HG03439 (cell line): ENCODE data around the gene RENBP.

ENCODE experiments used
- ATAC-seq: cut with Tn5 transposase; IDR thresholded peaks from one replicate; pipeline ENCODE4 v1.9.1; 2021; ENCODE audit warnings: mild to moderate bottlenecking, moderate library complexity; ENCODE audit not compliant: unreplicated experiment

Gene RENBP

GRCh38 chrX:153901753-153902140 lies 42.7 kb downstream of the RENBP start:
- ATAC-seq = no peak

- no peak for ATAC-seq
Observed at GRCh38 chrX:153900831-153901752, 43.4 kb downstream of the RENBP start.

DNA sequence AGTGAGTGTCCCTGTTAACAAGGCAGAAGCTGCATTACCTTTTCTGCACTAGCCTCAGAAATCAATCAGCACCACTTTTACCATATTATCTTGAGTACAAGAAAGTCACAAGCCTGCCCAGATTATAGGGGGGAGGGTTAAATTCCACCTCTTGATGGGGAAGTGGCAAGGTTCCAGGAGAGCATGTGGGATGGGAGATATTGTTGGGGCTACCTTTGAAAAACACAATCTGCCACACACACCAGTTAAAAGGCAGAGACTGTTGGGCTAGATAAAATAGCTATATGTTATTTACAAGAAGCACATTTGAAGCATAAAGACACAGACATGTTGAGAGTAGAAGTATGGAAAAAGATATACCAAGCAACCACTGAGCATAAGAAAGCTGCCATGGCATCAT lies 46.5 kb downstream of the RENBP start:
- no peak for ATAC-seq

DNA sequence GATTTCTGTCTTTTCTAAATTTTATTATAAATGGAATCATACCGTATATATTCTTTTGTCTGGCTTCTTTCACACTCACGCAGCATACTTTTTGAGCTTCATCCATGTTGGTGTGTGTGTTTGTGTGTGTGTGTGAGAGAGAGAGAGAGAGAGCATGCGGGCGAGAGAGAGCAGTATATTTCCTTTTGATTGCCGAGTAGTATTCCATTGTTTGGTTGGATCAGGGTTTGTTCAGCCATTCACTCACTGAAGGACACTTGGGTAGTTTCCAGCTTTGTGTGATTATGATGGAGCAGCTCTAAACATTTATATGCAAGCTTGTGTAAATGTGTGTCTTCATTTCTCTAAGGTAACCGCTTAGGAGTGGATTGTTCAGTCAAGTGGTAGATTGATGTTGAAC lies 55.3 kb downstream of the RENBP start:
- ATAC-seq = no peak

- no peak for ATAC-seq
Observed at GRCh38 chrX:153888344-153888743, 56.1 kb downstream of the RENBP start.

GRCh38 chrX:153887385-153887784 lies 57.1 kb downstream of the RENBP start:
- ATAC-seq = no peak

DNA sequence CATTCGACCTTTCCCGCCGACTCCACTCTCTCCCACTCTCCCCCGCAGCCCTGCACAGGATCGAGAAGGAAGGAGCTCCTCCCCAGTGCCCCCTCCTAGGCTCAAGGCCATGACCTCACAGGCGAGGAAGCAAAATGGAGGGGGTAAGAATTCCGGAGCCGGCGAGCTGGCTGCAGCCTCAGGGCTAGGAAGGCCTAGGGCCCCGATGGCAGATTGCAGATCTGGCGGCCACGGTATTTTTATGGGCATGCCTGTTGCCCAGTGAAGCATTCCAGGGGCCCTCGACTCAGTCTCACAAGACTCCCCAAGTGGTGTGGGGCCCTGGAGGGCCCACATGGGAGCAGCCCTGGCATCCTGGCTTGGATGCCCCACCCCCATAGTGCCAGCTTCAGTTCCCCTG lies 57.5 kb downstream of the RENBP start:
- ATAC-seq = no peak

DNA sequence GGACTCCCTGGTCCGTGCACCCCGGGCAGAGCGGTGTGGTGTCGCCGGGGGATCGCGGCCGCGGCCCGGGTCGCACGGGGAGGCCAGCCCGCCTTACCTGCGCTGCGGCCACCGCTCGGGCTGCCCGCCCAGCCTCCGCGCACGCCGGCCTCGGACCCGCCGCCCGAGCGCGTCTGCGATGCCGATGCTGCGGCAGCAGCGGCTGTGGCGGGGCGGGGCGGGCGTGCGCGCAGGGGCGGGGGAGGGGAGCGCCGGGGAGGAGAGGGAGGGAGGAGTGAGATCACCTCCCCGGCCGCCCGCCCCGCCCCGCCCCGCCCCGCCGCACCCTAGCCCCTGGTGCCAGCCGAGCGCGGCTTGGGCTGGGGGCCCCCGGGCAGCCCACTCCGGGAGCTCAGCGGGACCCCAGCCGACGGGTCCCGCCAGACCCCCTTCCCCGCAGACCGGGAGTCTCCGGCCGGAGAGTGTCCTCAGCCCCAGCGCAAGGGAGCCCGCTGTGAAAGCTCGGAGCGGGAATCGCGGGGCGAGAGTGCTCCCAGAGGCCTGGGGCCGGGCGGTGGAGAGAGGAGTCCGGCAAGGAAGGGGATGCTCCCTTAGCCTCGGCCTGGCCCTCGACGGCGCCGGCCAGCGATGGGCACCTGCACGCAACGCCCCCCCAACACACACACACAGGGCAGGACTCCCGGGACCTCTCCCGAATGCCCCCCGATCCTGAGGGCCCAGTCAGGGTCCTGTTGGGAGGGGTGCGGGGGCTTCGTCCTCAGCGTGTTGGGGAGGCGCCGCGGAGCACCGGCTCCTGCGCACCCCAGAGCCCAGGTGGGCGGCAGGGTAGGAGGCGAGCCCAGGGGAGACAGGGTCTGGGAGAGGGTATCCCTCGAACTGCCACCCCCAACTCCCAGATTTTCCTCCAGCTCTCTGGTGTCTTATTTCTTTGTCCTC lies 58.2 kb downstream of the RENBP start, which contains the start of gene L1CAM:
Gene L1CAM, minus strand, starts transcription at position 206 of the 936 bp plus-strand sequence. CDS start 10,337 bp downstream, outside the sequence.
- no peak for ATAC-seq
